HCT116 (cell line): ENCODE measurements around the gene GPR3. TPM values are rescaled to one million over a fixed set of nuclear protein-coding genes. Genes with fewer than 3 reads are reported as not detected.

Source experiments
- ATAC-seq: fragments of 200-7000 bp; cut with Tn5 transposase; 2 replicates; pipeline ENCODE4 v1.9.1; 2020; ENCODE audit warnings: mild to moderate bottlenecking, moderate library complexity
- BruUV-seq: library from RNA; stranded (reverse); fragments of 400-500 nt; replicated peaks from 2 replicates; lab custom pipeline; 2021; lab: Mats Ljungman, UMichigan
- CTCF ChIA-PET: fragments of 300-600 bp; sonication (Branson Sonifier 250); formaldehyde crosslinking; loops from one replicate; lab custom pipeline; 2021; ENCODE audit warnings: antibody characterized with exemption; lab: Charles Lee
- POLR2A ChIA-PET: fragments of 300-600, 350-600 bp; sonication (Branson Sonifier 250); formaldehyde crosslinking; loops from one replicate; lab custom pipeline; 2021; ENCODE audit warnings: antibody characterized with exemption; lab: Charles Lee
- RAD21 ChIA-PET, 2 experiments: fragments of 300-600 bp; sonication (Branson Sonifier 250); formaldehyde crosslinking; loops; one replicate each; lab custom pipeline; 2023; ENCODE audit warnings: low total read pairs in 2 of 2; ENCODE audit not compliant: uncharacterized antibody in 2 of 2, unreplicated experiment in 2 of 2, low non-redundant PET in 1 of 2; lab: Charles Lee
- DNase-seq: peaks from one replicate; pipeline ENCODE4 v3.0.0-alpha.2; 2010; ENCODE audit warnings: low read depth, low spot score
- H2AFZ ChIP-seq: fragments of 200-600 bp; shearing (Covaris generic), sonication (generic); 2 replicates; pipeline ENCODE4 v1.6.1; 2017; ENCODE audit warnings: low read depth, mixed run types, mixed read lengths, antibody characterized with exemption, low read length; ENCODE audit not compliant: poor library complexity, severe bottlenecking
- H3K27ac ChIP-seq: 2 replicates; pipeline ENCODE4 v1.5.1; 2012; ENCODE audit warnings: low read depth, low read length
- H3K27me3 ChIP-seq: fragments of 200-600 bp; sonication (generic); 2 replicates; pipeline ENCODE4 v1.6.1; 2016; ENCODE audit warnings: mixed run types, low read length, mixed read lengths; ENCODE audit not compliant: insufficient read depth
- H3K36me3 ChIP-seq, 2 experiments: fragments of 200-500 bp in 1 of 2; fragments of 200-600 bp in 1 of 2; sonication (Bioruptor generic) in 1 of 2; sonication (generic) in 1 of 2; 2 replicates each; pipeline versions ENCODE4 v1.5.1 to v1.6.1; 2014 to 2016; ENCODE audit warnings: low read length in 2 of 2, inconsistent platforms in 1 of 2, mixed read lengths in 1 of 2, mixed run types in 1 of 2; ENCODE audit not compliant: insufficient read depth in 2 of 2, control insufficient read depth in 1 of 2
- H3K4me1 ChIP-seq, 2 experiments: fragments of 200-600 bp in 1 of 2; sonication (generic) in 1 of 2; 2 replicates each; pipeline versions ENCODE4 v1.5.1 to v1.6.1; 2012 to 2017; ENCODE audit warnings: low read length in 2 of 2, inconsistent platforms in 1 of 2, mild to moderate bottlenecking in 1 of 2, mixed read lengths in 1 of 2, mixed run types in 1 of 2, moderate library complexity in 1 of 2; ENCODE audit not compliant: insufficient read depth in 2 of 2, control insufficient read depth in 1 of 2
- H3K4me2 ChIP-seq: fragments of 200-600 bp; sonication (generic); 2 replicates; pipeline ENCODE4 v1.6.1; 2017; ENCODE audit warnings: mixed run types, low read length, mixed read lengths
- H3K4me3 ChIP-seq, 2 experiments: fragments of 200-600 bp in 1 of 2; sonication (generic) in 1 of 2; replicated peaks in 1 of 2; 2 replicates each; pipeline ENCODE4 v1.5.1; 2011 to 2016; ENCODE audit warnings: low read length in 2 of 2, control low read depth in 1 of 2, low read depth in 1 of 2, mild to moderate bottlenecking in 1 of 2, mixed read lengths in 1 of 2, mixed run types in 1 of 2
- H3K79me2 ChIP-seq: fragments of 200-600 bp; sonication (generic); 2 replicates; pipeline ENCODE4 v1.6.1; 2017; ENCODE audit warnings: mild to moderate bottlenecking, mixed run types, low read length, moderate library complexity, mixed read lengths; ENCODE audit not compliant: insufficient read depth
- H3K9ac ChIP-seq: fragments of 200-600 bp; sonication (generic); 2 replicates; pipeline ENCODE4 v1.6.1; 2016; ENCODE audit warnings: low read length, mixed read lengths
- H3K9me2 ChIP-seq: fragments of 200-600 bp; sonication (generic), shearing (Covaris generic); 2 replicates; pipeline ENCODE4 v1.6.1; 2017; ENCODE audit warnings: mixed run types, mild to moderate bottlenecking, moderate library complexity; ENCODE audit not compliant: insufficient read depth
- H3K9me3 ChIP-seq, 2 experiments: fragments of 200-500 bp in 1 of 2; fragments of 200-600 bp in 1 of 2; sonication (Bioruptor generic) in 1 of 2; sonication (generic) in 1 of 2; 2 replicates each; pipeline ENCODE4 v1.6.1; 2014 to 2017; ENCODE audit warnings: low read length in 2 of 2, mixed read lengths in 2 of 2, inconsistent platforms in 1 of 2, low read depth in 1 of 2, mild to moderate bottlenecking in 1 of 2, mixed run types in 1 of 2, moderate library complexity in 1 of 2; ENCODE audit not compliant: control insufficient read depth in 1 of 2, insufficient read depth in 1 of 2
- H4K20me1 ChIP-seq: fragments of 200-600 bp; sonication (generic), shearing (Covaris generic); 2 replicates; pipeline ENCODE4 v1.6.1; 2017; ENCODE audit warnings: mixed run types, mild to moderate bottlenecking, moderate library complexity; ENCODE audit not compliant: insufficient read depth
- EZH2 ChIP-seq: fragments of 200-600 bp; sonication (generic); IDR thresholded peaks from 2 replicates; pipeline ENCODE4 v1.6.1; 2017; ENCODE audit warnings: antibody characterized with exemption, mixed run types
- POLR2A ChIP-seq: IDR thresholded peaks from 2 replicates; pipeline ENCODE4 v1.7.0; 2011; ENCODE audit warnings: borderline replicate concordance; ENCODE audit not compliant: insufficient read depth, insufficient read length; ENCODE audit errors: extremely low read depth
- REST ChIP-seq: IDR thresholded peaks from 2 replicates; pipeline ENCODE4 v1.6.1; 2012; ENCODE audit warnings: low read depth
- SRF ChIP-seq: IDR thresholded peaks from 2 replicates; pipeline ENCODE4 v1.6.1; 2012; ENCODE audit warnings: low read depth
- YY1 ChIP-seq: IDR thresholded peaks from 2 replicates; pipeline ENCODE4 v1.6.1; 2011; ENCODE audit warnings: low read length, low read depth, moderate library complexity, mild to moderate bottlenecking; ENCODE audit not compliant: insufficient replicate concordance; ENCODE audit errors: extremely low read depth
- ZFX ChIP-seq: fragments of 450-650 bp; IDR thresholded peaks from 2 replicates; pipeline ENCODE4 v1.6.1; 2017
- intact Hi-C: fragments of 100-400 bp; cut with micrococcal nuclease; formaldehyde crosslinking; loops from 2 replicates; pipeline ENCODE4 v1.10.0; 2022
- total RNA-seq: library from RNA; stranded (reverse); gene quantifications from one replicate; pipeline ENCODE4 v1.2.1, GENCODE V29; 2021; ENCODE audit not compliant: unreplicated experiment
- TF ChIP-seq, protein P1 (sequence below): IDR thresholded peaks from 2 replicates; pipeline ENCODE4 v1.6.1; 2012

GPR3 gene
- total RNA-seq, 1 experiment from 2014 or later, result 2.8 TPM

- Histone ChIP-seq H3K27me3 (no peaks in the 10 kb centered on the region), H2AFZ (no peak overlapping the region), H3K4me3 (no peak overlapping the region), H3K79me2 (peaks cover 66% of the 10 kb centered on the region), H4K20me1 (0 out of 2 replicates have a peak, but pooled peaks cover 3% of the 10 kb centered on the region), H3K9me2 (no peaks in the 10 kb centered on the region), H3K9me3 (no peaks in the 10 kb centered on the region), H3K9ac (no peak overlapping the region), H3K27ac (no peak overlapping the region), H3K4me1 (no peaks in the 10 kb centered on the region), H3K36me3 (peaks cover 5 to 10% of the 10 kb centered on the region in 2 experiments; a peak in 3 of 4 replicates), H3K4me2 (no peak overlapping the region)
- RAD21 ChIA-PET, result no interaction called here
- TF ChIP-seq SRF, result no peak
- TF ChIP-seq ZFX, result no peak
- no peak for TF ChIP-seq POLR2A
- no peak for TF ChIP-seq EZH2
- TF ChIP-seq REST, result no peak
- no peak for TF ChIP-seq YY1
- TF ChIP-seq, protein P1, sequence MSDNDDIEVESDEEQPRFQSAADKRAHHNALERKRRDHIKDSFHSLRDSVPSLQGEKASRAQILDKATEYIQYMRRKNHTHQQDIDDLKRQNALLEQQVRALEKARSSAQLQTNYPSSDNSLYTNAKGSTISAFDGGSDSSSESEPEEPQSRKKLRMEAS, result no peak
- no TSS peak for BruUV-seq
- ATAC-seq (no peak), DNase-seq (no peak)
- intact Hi-C loops, result no loop called here
- CTCF ChIA-PET, result interaction anchor here (1.2 to 1.5 kb wide), 2 partner anchors 12 to 37 kb away, joined by 3 to 4 read pairs; no protein-coding TSS in a partner anchor
- POLR2A ChIA-PET, result interaction anchor here (1.2 kb wide), 1 partner anchor 8 kb away, joined by 3 read pairs; no protein-coding TSS in a partner anchor
These were observed 36.0 kb downstream of the GPR3 start for GRCh38 chr1:27428316-27429028.
